ENCODE results near the gene CBR3. TPM values are rescaled to one million over a fixed set of nuclear protein-coding genes. Genes with fewer than 3 reads are reported as not detected.
A peak's percentile ranks its signal among the peaks of the same experiment; 100 is the strongest.

The CBR3 gene
- total and polyA plus RNA-seq, 2 experiments from 2014 or later = 4.6 to 8.7 TPM

- H3K4me3 Mint-ChIP-seq = no peak overlapping the region
- Histone ChIP-seq H3K9me2 (ENCODE audit: insufficient read depth) (peaks cover 3% of the 10 kb centered on the region; the same call in 1 of the 2 replicates), H3K36me3 (ENCODE audit: insufficient read depth) (peaks cover 18% of the 10 kb centered on the region), H2AFZ (no peak overlapping the region), H4K20me1 (replicated peaks; ENCODE audit: insufficient read depth) (no peaks in the 10 kb centered on the region), H3F3A (replicated peaks; ENCODE audit: low read depth) (0 out of 2 replicates have a peak, but pooled peaks cover 9% of the 10 kb centered on the region), H3K79me2 (replicated peaks; ENCODE audit: insufficient read depth) (no peaks in the 10 kb centered on the region), H3K4me3 (no peak overlapping the region), H3K4me1 (ENCODE audit: insufficient read depth) (peaks cover 53% of the 10 kb centered on the region), H3K27ac (ENCODE audit: low read depth) (peak overlapping the region; percentile 98), H3K4me2 (no peak overlapping the region), H3K27me3 (ENCODE audit: insufficient read depth) (no peaks in the 10 kb centered on the region)
- peaks cover 44% of the 10 kb centered on the region for H3K9me3 Mint-ChIP-seq
- H3K27ac Mint-ChIP-seq = peak overlapping the region; percentile 97
- peaks cover 10% of the 10 kb centered on the region for H3K27me3 Mint-ChIP-seq (ENCODE audit: insufficient read depth, low read depth, poor library complexity)
- peaks cover 52% of the 10 kb centered on the region for H3K36me3 Mint-ChIP-seq (ENCODE audit: low read depth)
- peaks cover 66% of the 10 kb centered on the region for H3K4me1 Mint-ChIP-seq
- DNase-seq (ENCODE audit: low spot score) (peak; percentile 84), ATAC-seq (peak; percentile 63)
- TF ChIP-seq NANOG (IDR thresholded peaks at IDR 0.05; ENCODE audit: borderline replicate concordance) (peak; percentile 84; the same call in 1 of the 2 replicates), POLR2AphosphoS5 (IDR thresholded peaks at IDR 0.05; ENCODE audit: low read depth) (peak; percentile 12; the same call in 1 of the 2 replicates), JUNB (IDR thresholded peaks at IDR 0.05; ENCODE audit: unreplicated experiment) (no peak)
These were observed 38.2 kb upstream of the CBR3 start for GRCh38 chr21:36096398-36097290.

- no peaks in the 10 kb centered on the region for H3K27me3 ChIP-seq (ENCODE audit: insufficient read depth)
- peak overlapping the region; percentile 97 for H3K27ac Mint-ChIP-seq
- 0 out of 2 replicates have a peak, but pooled peaks cover 9% of the 10 kb centered on the region for H3F3A ChIP-seq (replicated peaks; ENCODE audit: low read depth)
- peaks cover 53% of the 10 kb centered on the region for H3K36me3 Mint-ChIP-seq (ENCODE audit: low read depth)
- H3K4me3 Mint-ChIP-seq = no peak overlapping the region
- H4K20me1 ChIP-seq (replicated peaks; ENCODE audit: insufficient read depth) = no peaks in the 10 kb centered on the region
- H3K4me3 ChIP-seq = peak overlapping the region; percentile 24
- no peaks in the 10 kb centered on the region for H3K9me2 ChIP-seq (ENCODE audit: insufficient read depth)
- peaks cover 18% of the 10 kb centered on the region for H3K36me3 ChIP-seq (ENCODE audit: insufficient read depth)
- H3K4me2 ChIP-seq = peak overlapping the region; percentile 17
- no peak overlapping the region for H2AFZ ChIP-seq
- H3K4me1 Mint-ChIP-seq = peaks cover 64% of the 10 kb centered on the region
- peaks cover 54% of the 10 kb centered on the region for H3K4me1 ChIP-seq (ENCODE audit: insufficient read depth)
- peaks cover 10% of the 10 kb centered on the region for H3K27me3 Mint-ChIP-seq (ENCODE audit: insufficient read depth, low read depth, poor library complexity)
- ATAC-seq (peak; percentile 20), DNase-seq (ENCODE audit: low spot score) (no peak)
- TF ChIP-seq NANOG (IDR thresholded peaks at IDR 0.05; ENCODE audit: borderline replicate concordance) (peak; percentile 33; the same call in 1 of the 2 replicates), POLR2AphosphoS5 (IDR thresholded peaks at IDR 0.05; ENCODE audit: low read depth) (peak; percentile 30; the same call in 1 of the 2 replicates), ETS1 (IDR thresholded peaks at IDR 0.05) (no peak)
- H3K79me2 ChIP-seq (replicated peaks; ENCODE audit: insufficient read depth) = no peaks in the 10 kb centered on the region
- peak overlapping the region; percentile 98 for H3K27ac ChIP-seq (ENCODE audit: low read depth)
- H3K9me3 Mint-ChIP-seq = peaks cover 46% of the 10 kb centered on the region
These were observed 37.3 kb upstream of the CBR3 start for GRCh38 chr21:36097427-36098181.

- Histone ChIP-seq H3K79me2 (replicated peaks; ENCODE audit: insufficient read depth) (no peaks in the 10 kb centered on the region), H4K20me1 (replicated peaks; ENCODE audit: insufficient read depth) (no peaks in the 10 kb centered on the region), H3K4me1 (ENCODE audit: insufficient read depth) (peaks cover 54% of the 10 kb centered on the region), H3F3A (replicated peaks; ENCODE audit: low read depth) (0 out of 2 replicates have a peak, but pooled peaks cover 9% of the 10 kb centered on the region), H3K36me3 (ENCODE audit: insufficient read depth) (peaks cover 13% of the 10 kb centered on the region), H3K4me2 (peak overlapping the region; percentile 42; the same call in 1 of the 2 replicates), H3K4me3 (peak overlapping the region; percentile 24; the same call in 1 of the 2 replicates), H3K27ac (ENCODE audit: low read depth) (peak overlapping the region; percentile 98), H2AFZ (no peak overlapping the region), H3K27me3 (ENCODE audit: insufficient read depth) (no peaks in the 10 kb centered on the region), H3K9me2 (ENCODE audit: insufficient read depth) (no peaks in the 10 kb centered on the region)
- H3K27me3 Mint-ChIP-seq (ENCODE audit: insufficient read depth, low read depth, poor library complexity) = peaks cover 10% of the 10 kb centered on the region
- H3K9me3 Mint-ChIP-seq = peaks cover 45% of the 10 kb centered on the region
- H3K27ac Mint-ChIP-seq = peak overlapping the region; percentile 97
- peaks cover 51% of the 10 kb centered on the region for H3K36me3 Mint-ChIP-seq (ENCODE audit: low read depth)
- peaks cover 64% of the 10 kb centered on the region for H3K4me1 Mint-ChIP-seq
- ATAC-seq (no peak), DNase-seq (ENCODE audit: low spot score) (no peak)
- H3K4me3 Mint-ChIP-seq = no peak overlapping the region
- no peak for TF ChIP-seq CTCF (conservative IDR thresholded peaks at IDR 0.05; ENCODE audit: low read depth in 2 of 2)
- TF ChIP-seq EZH2 (IDR thresholded peaks at IDR 0.05; ENCODE audit: low read depth, unreplicated experiment) = no peak
These were observed 36.7 kb upstream of the CBR3 start for GRCh38 chr21:36098182-36098532.

All from GM23338 (cell line).